Calu3 (cell line): ENCODE results near the gene SLC6A5. TPM values are rescaled to one million over a fixed set of nuclear protein-coding genes. Genes with fewer than 3 reads are reported as not detected.

Experiments used
- BruUV-seq: library from RNA; stranded (reverse); fragments of 400-500 nt; replicated peaks from 2 replicates; lab custom pipeline; 2021; lab: Mats Ljungman, UMichigan
- CTCF ChIA-PET: fragments of 300-600 bp; sonication (Branson Sonifier 250); formaldehyde crosslinking; loops from one replicate; lab custom pipeline; 2022; ENCODE audit warnings: antibody characterized with exemption; lab: Charles Lee
- DNase-seq: peaks from one replicate; pipeline ENCODE4 v3.0.0; 2022
- H3K27ac Mint-ChIP-seq: one replicate; pipeline ENCODE4 v1.8.0; 2022; ENCODE audit warnings: mixed read lengths; ENCODE audit not compliant: unreplicated experiment
- H3K27me3 Mint-ChIP-seq: one replicate; pipeline ENCODE4 v1.8.0; 2022; ENCODE audit warnings: mixed read lengths; ENCODE audit not compliant: unreplicated experiment
- H3K36me3 Mint-ChIP-seq: one replicate; pipeline ENCODE4 v1.8.0; 2022; ENCODE audit warnings: mild to moderate bottlenecking, moderate library complexity, mixed read lengths; ENCODE audit not compliant: insufficient read depth, unreplicated experiment
- H3K4me1 Mint-ChIP-seq: one replicate; pipeline ENCODE4 v1.8.0; 2022; ENCODE audit warnings: mild to moderate bottlenecking, low read depth, mixed read lengths; ENCODE audit not compliant: unreplicated experiment
- H3K4me3 Mint-ChIP-seq: one replicate; pipeline ENCODE4 v1.8.0; 2022; ENCODE audit warnings: mild to moderate bottlenecking, low read depth, moderate library complexity, mixed read lengths; ENCODE audit not compliant: unreplicated experiment
- H3K9me3 Mint-ChIP-seq: one replicate; pipeline ENCODE4 v1.8.0; 2022; ENCODE audit warnings: low read depth, mixed read lengths; ENCODE audit not compliant: unreplicated experiment
- intact Hi-C: fragments of 100-400 bp; cut with micrococcal nuclease; formaldehyde crosslinking; loops from one replicate; pipeline ENCODE4 v1.10.0; 2022; ENCODE audit not compliant: unreplicated experiment
- total RNA-seq: library from RNA; stranded (reverse); gene quantifications from 2 replicates; pipeline ENCODE4 v1.2.3, GENCODE V29; 2022
- TF ChIP-seq, protein P1 (sequence below): fragments of 200-600 bp; IDR thresholded peaks from one replicate; pipeline ENCODE4 v1.8.0; 2022; ENCODE audit warnings: antibody characterized with exemption; ENCODE audit not compliant: unreplicated experiment

Gene SLC6A5
- total RNA-seq, 1 experiment from 2014 or later, result not detected

DNA sequence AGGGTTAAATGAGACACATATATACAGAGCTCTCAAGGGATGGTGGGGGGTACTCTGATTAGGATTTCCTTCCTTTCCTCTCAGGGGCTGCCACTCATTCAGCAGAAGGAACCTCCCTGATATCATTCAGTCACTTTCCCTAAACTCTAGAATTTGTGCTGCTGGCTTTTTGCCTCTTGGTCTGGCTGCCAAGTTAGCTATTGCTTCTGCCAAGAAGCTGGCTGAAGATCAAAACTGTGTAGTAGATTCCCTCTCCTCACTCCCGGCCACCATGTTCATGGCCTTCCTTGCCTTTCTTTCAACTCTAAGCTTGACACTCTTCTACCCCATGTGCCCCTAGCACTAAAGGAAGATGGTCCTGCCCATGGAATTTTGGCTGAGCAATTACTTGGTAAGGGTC lies 18.7 kb downstream of the SLC6A5 start:
- Mint-ChIP-seq H3K27me3 (peaks cover 85% of the 10 kb centered on the region), H3K9me3 (no peaks in the 10 kb centered on the region), H3K27ac (no peak overlapping the region), H3K36me3 (no peaks in the 10 kb centered on the region), H3K4me3 (no peak overlapping the region), H3K4me1 (no peaks in the 10 kb centered on the region)
- CTCF ChIA-PET, result interaction anchor here (1.3 kb wide), 1 partner anchor 8 kb away, joined by 3 read pairs; no protein-coding TSS in a partner anchor
- intact Hi-C loops, result no loop called here
- no peak for DNase-seq
- no TSS peak for BruUV-seq
- TF ChIP-seq, protein P1, sequence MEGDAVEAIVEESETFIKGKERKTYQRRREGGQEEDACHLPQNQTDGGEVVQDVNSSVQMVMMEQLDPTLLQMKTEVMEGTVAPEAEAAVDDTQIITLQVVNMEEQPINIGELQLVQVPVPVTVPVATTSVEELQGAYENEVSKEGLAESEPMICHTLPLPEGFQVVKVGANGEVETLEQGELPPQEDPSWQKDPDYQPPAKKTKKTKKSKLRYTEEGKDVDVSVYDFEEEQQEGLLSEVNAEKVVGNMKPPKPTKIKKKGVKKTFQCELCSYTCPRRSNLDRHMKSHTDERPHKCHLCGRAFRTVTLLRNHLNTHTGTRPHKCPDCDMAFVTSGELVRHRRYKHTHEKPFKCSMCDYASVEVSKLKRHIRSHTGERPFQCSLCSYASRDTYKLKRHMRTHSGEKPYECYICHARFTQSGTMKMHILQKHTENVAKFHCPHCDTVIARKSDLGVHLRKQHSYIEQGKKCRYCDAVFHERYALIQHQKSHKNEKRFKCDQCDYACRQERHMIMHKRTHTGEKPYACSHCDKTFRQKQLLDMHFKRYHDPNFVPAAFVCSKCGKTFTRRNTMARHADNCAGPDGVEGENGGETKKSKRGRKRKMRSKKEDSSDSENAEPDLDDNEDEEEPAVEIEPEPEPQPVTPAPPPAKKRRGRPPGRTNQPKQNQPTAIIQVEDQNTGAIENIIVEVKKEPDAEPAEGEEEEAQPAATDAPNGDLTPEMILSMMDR, result no peak

DNA sequence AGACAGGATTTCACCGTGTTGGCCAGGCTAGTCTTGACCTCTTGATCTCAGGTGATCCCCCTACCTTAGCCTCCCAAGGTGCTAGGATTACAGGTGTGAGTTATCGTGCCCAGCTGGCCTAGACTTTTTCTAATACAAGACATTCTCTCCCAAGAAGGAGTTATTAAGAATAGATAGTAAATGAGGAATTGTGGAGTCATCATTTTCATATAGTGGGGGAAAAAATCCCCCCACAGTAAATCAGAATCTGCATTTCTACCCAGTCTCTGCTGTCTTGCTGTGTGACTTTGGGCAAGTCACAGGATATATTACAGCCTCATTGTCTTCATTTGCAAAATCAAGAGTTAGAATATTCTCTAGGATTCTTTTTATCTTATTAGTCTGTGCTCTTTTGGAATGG lies 21.6 kb downstream of the SLC6A5 start:
- Mint-ChIP-seq H3K36me3 (no peaks in the 10 kb centered on the region), H3K27me3 (peaks cover 89% of the 10 kb centered on the region), H3K27ac (no peak overlapping the region), H3K4me3 (no peak overlapping the region), H3K9me3 (no peaks in the 10 kb centered on the region), H3K4me1 (no peaks in the 10 kb centered on the region)
- BruUV-seq, result no TSS peak
- DNase-seq, result no peak
- CTCF ChIA-PET, result interaction anchor here (1.1 kb wide), 1 partner anchor 11 kb away, joined by 3 read pairs; no protein-coding TSS in a partner anchor
- TF ChIP-seq, protein P1, result no peak
- intact Hi-C loops, result no loop called here

DNA sequence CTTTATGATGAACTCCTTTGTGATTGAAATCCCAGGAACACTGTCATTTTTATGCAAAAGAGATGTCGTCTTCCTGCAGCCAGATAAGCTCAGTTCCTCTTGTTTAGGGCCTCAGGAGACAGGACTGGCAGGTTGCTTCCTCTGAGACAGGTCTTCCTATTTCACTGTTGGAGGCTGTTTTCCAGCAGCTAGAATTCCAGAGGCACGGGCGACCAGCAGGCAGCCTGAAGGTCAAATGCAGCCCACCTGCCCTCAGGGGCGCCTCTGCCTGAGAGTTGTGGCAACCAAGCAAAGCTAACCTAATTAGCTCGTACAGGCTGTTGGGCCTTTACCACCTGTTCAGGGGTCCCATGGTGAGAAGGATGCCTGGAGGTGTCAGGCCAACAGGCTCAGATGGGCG lies 22.3 kb downstream of the SLC6A5 start:
- Mint-ChIP-seq H3K9me3 (no peaks in the 10 kb centered on the region), H3K27ac (no peak overlapping the region), H3K36me3 (no peaks in the 10 kb centered on the region), H3K4me3 (no peak overlapping the region), H3K27me3 (peaks cover 90% of the 10 kb centered on the region), H3K4me1 (no peaks in the 10 kb centered on the region)
- intact Hi-C loops, result no loop called here
- CTCF ChIA-PET, result interaction anchor here (0.6 kb wide), 1 partner anchor 778 kb away, joined by 3 read pairs; no protein-coding TSS in a partner anchor
- TF ChIP-seq, protein P1, result no peak
- BruUV-seq, result no TSS peak
- DNase-seq, result no peak

DNA sequence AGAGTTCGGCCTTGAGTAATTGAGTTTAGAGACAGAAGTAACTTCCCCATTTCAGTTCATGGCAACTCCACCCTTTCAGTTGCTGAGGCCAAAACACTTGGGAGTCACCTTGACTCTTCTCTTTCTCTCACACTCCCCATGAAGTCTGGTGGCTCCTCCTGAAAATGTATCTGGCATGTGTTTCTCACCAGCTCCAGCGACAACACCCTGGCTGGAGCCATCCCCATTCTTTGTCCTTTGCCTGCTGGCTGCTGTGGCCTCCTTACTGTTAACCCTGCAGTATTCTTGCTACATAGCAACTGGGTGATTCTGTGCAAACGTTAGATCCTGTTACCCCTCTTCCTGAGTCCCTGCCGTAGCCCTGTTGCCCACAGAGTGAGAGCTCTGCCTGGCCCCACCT lies 23.8 kb downstream of the SLC6A5 start:
- peaks cover 90% of the 10 kb centered on the region for H3K27me3 Mint-ChIP-seq
- H3K4me1 Mint-ChIP-seq, result no peaks in the 10 kb centered on the region
- no peak overlapping the region for H3K27ac Mint-ChIP-seq
- H3K9me3 Mint-ChIP-seq, result no peaks in the 10 kb centered on the region
- intact Hi-C loops, result no loop called here
- no peak for DNase-seq
- TF ChIP-seq, protein P1, result no peak
- H3K36me3 Mint-ChIP-seq, result no peaks in the 10 kb centered on the region
- CTCF ChIA-PET, result no interaction called here
- BruUV-seq, result no TSS peak
- H3K4me3 Mint-ChIP-seq, result no peak overlapping the region
